ENCODE measurements around the gene FAM131A. TPM values are rescaled to one million over a fixed set of nuclear protein-coding genes. Genes with fewer than 3 reads are reported as not detected.

The FAM131A gene
- polyA plus RNA-seq, 1 donor (not counting 4 experiments of a cell fraction or from before 2014, with no cell fraction given): 10.8 TPM

DNA sequence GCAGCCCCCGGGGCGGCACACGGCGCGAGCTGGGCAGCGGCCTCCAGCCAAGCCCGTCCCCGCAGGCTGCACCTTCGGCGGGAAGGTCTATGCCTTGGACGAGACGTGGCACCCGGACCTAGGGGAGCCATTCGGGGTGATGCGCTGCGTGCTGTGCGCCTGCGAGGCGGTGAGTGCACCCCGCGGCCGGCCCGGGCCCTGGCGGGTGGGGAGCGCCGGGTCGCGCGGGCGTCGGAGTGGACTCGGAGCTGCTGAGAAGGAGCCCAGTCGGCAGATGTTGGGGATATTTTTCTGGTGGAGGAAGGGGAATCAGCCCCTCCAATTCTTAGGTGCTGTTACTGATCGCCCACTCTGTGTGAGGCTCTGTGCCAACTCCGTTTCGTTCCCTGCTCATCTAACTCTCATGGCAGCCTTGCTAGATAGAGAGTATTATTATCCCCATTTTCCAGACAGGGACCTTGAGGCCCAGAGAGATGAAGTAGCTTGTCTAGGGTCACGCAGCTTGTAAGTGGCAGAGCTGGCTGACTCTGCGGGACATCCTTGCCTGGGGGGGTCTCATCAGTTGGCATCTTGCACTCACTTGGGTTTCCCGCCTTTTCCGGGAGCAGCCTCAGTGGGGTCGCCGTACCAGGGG, 43.3 kb downstream of the FAM131A start:
- no peaks in the 10 kb centered on the region for H3K79me2 ChIP-seq (ENCODE audit: control insufficient read depth, insufficient read depth, low read length)
- peak overlapping the region; percentile 48 for H3K4me2 ChIP-seq (ENCODE audit: control insufficient read depth, extremely low read depth, insufficient read depth, low read depth, low read length)
- no peaks in the 10 kb centered on the region for H3K9me3 ChIP-seq (ENCODE audit: control insufficient read depth, low read depth, low read length)
- peak overlapping the region in 1 of 3 experiments; percentile 46 for H3K4me3 ChIP-seq (ENCODE audit: control insufficient read depth in 2 of 3, extremely low read depth in 1 of 3, insufficient read depth in 2 of 3, low read depth in 1 of 3, low read length in 3 of 3)
- DNase-seq (ENCODE audit: low read depth, low spot score): no peak
- no peaks in the 10 kb centered on the region for H3K36me3 ChIP-seq (ENCODE audit: control insufficient read depth in 2 of 2, extremely low read depth in 1 of 2, insufficient read depth in 2 of 2, low read length in 2 of 2)
- H3K27ac ChIP-seq (ENCODE audit: control insufficient read depth, insufficient read depth, low read length): no peak overlapping the region
- no peaks in the 10 kb centered on the region for H3K9me1 ChIP-seq (ENCODE audit: control insufficient read depth, extremely low read depth, insufficient read depth, low read length)
- dilution Hi-C loops (cut with MboI; ENCODE audit: extremely low pct_ligation_motif_present, low sequenced_read_pairs): no loop called here
- no peak overlapping the region for H2AFZ ChIP-seq (ENCODE audit: control insufficient read depth, low read length)
- no peaks in the 10 kb centered on the region for H3K4me1 ChIP-seq (ENCODE audit: control insufficient read depth, extremely low read depth, insufficient read depth, low read length)
- no peaks in the 10 kb centered on the region for H4K20me1 ChIP-seq (ENCODE audit: control insufficient read depth, extremely low read depth, insufficient read depth, low read length)
- peak; percentile 5 for FAIRE-seq
- TF ChIP-seq, protein P1, sequence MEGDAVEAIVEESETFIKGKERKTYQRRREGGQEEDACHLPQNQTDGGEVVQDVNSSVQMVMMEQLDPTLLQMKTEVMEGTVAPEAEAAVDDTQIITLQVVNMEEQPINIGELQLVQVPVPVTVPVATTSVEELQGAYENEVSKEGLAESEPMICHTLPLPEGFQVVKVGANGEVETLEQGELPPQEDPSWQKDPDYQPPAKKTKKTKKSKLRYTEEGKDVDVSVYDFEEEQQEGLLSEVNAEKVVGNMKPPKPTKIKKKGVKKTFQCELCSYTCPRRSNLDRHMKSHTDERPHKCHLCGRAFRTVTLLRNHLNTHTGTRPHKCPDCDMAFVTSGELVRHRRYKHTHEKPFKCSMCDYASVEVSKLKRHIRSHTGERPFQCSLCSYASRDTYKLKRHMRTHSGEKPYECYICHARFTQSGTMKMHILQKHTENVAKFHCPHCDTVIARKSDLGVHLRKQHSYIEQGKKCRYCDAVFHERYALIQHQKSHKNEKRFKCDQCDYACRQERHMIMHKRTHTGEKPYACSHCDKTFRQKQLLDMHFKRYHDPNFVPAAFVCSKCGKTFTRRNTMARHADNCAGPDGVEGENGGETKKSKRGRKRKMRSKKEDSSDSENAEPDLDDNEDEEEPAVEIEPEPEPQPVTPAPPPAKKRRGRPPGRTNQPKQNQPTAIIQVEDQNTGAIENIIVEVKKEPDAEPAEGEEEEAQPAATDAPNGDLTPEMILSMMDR (optimal IDR thresholded peaks at IDR 0.05 in 1 of 3, IDR thresholded peaks at IDR 0.05 in 1 of 3, conservative IDR thresholded peaks at IDR 0.05 in 1 of 3; ENCODE audit: extremely low read depth in 1 of 3, insufficient read depth in 2 of 3, low read length in 3 of 3): no peak
- peak; percentile 100 for TF ChIP-seq EZH2 (IDR thresholded peaks at IDR 0.05; ENCODE audit: low read length)
- H3K9ac ChIP-seq (ENCODE audit: control insufficient read depth, extremely low read depth, insufficient read depth, low read length): no peak overlapping the region
- H3K27me3 ChIP-seq (ENCODE audit: control insufficient read depth, extremely low read depth, insufficient read depth, low read length): peaks cover 69% of the 10 kb centered on the region

DNA sequence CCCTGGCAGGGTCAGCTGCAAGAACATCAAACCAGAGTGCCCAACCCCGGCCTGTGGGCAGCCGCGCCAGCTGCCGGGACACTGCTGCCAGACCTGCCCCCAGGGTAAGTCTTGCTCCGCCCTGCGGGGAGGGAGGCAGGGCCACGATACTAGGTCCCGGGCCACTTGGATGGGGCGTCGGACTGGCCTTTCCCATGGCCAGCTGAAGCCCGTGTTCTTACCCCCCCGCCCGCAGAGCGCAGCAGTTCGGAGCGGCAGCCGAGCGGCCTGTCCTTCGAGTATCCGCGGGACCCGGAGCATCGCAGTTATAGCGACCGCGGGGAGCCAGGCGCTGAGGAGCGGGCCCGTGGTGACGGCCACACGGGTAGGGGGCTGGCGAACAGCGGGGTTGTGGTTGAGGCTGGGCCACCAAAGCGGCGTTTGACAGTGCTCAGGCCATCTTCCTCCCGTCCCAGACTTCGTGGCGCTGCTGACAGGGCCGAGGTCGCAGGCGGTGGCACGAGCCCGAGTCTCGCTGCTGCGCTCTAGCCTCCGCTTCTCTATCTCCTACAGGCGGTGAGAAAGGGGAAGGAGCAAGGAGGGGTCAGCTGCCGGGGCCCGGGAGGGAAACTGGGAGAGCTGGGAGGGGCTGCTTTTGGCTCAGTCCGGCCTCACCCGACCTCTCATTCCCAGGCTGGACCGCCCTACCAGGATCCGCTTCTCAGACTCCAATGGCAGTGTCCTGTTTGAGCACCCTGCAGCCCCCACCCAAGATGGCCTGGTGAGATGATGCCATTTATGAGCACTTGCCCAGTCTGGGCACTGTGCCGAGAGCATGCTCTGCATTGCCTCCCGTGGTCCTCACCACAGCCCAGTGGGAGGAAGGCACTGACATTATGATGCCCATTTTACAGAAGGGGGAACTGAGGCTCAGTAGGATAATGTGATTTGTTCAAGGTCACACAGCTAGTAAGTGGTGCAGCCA, 44.1 kb downstream of the FAM131A start:
- TF ChIP-seq, protein P1 (optimal IDR thresholded peaks at IDR 0.05 in 1 of 3, IDR thresholded peaks at IDR 0.05 in 1 of 3, conservative IDR thresholded peaks at IDR 0.05 in 1 of 3; ENCODE audit: extremely low read depth in 1 of 3, insufficient read depth in 2 of 3, low read length in 3 of 3): no peak
- TF ChIP-seq EZH2 (IDR thresholded peaks at IDR 0.05; ENCODE audit: low read length): no peak
- Histone ChIP-seq H3K4me1 (ENCODE audit: control insufficient read depth, extremely low read depth, insufficient read depth, low read length) (no peaks in the 10 kb centered on the region), H3K27ac (ENCODE audit: control insufficient read depth, insufficient read depth, low read length) (no peak overlapping the region), H3K9ac (ENCODE audit: control insufficient read depth, extremely low read depth, insufficient read depth, low read length) (no peak overlapping the region), H3K36me3 (ENCODE audit: control insufficient read depth in 2 of 2, extremely low read depth in 1 of 2, insufficient read depth in 2 of 2, low read length in 2 of 2) (no peaks in the 10 kb centered on the region), H4K20me1 (ENCODE audit: control insufficient read depth, extremely low read depth, insufficient read depth, low read length) (no peaks in the 10 kb centered on the region), H3K4me3 (ENCODE audit: control insufficient read depth in 2 of 3, extremely low read depth in 1 of 3, insufficient read depth in 2 of 3, low read depth in 1 of 3, low read length in 3 of 3) (no peak overlapping the region), H3K4me2 (ENCODE audit: control insufficient read depth, extremely low read depth, insufficient read depth, low read depth, low read length) (no peak overlapping the region), H3K27me3 (ENCODE audit: control insufficient read depth, extremely low read depth, insufficient read depth, low read length) (peaks cover 61% of the 10 kb centered on the region), H3K9me3 (ENCODE audit: control insufficient read depth, low read depth, low read length) (no peaks in the 10 kb centered on the region), H2AFZ (ENCODE audit: control insufficient read depth, low read length) (no peak overlapping the region), H3K79me2 (ENCODE audit: control insufficient read depth, insufficient read depth, low read length) (no peaks in the 10 kb centered on the region), H3K9me1 (ENCODE audit: control insufficient read depth, extremely low read depth, insufficient read depth, low read length) (no peaks in the 10 kb centered on the region)
- no peak for DNase-seq (ENCODE audit: low read depth, low spot score)
- FAIRE-seq: no peak
- dilution Hi-C loops (cut with MboI; ENCODE audit: extremely low pct_ligation_motif_present, low sequenced_read_pairs): no loop called here
